ENCODE measurements around the gene ZNF579.

ZNF579 gene

GRCh38 chr19:55567708-55568328, 12.8 kb downstream of the ZNF579 start:
- DNase-seq = no peak

GRCh38 chr19:55566823-55567222, 13.8 kb downstream of the ZNF579 start:
- no peak for DNase-seq

GRCh38 chr19:55563261-55563690, 17.4 kb downstream of the ZNF579 start:
- DNase-seq = no peak

- no peak for DNase-seq
Measured at GRCh38 chr19:55559684-55560083, 21.0 kb downstream of the ZNF579 start.

GRCh38 chr19:55554741-55555152, 25.9 kb downstream of the ZNF579 start:
- DNase-seq = no peak

- DNase-seq = no peak
Measured at GRCh38 chr19:55554302-55554701, 26.3 kb downstream of the ZNF579 start.

GRCh38 chr19:55553217-55554182, 27.1 kb downstream of the ZNF579 start:
- no peak for DNase-seq

- no peak for DNase-seq
Measured at GRCh38 chr19:55552620-55553019, 28.0 kb downstream of the ZNF579 start.

GRCh38 chr19:55552206-55552605, 28.4 kb downstream of the ZNF579 start:
- no peak for DNase-seq

GRCh38 chr19:55550321-55550650, 30.4 kb downstream of the ZNF579 start:
- no peak for DNase-seq

GRCh38 chr19:55549500-55550320, 30.9 kb downstream of the ZNF579 start:
- no peak for DNase-seq

- DNase-seq = no peak
Measured at GRCh38 chr19:55546822-55547614, 33.6 kb downstream of the ZNF579 start.

- no peak for DNase-seq
Measured at GRCh38 chr19:55546011-55546410, 34.6 kb downstream of the ZNF579 start.

- DNase-seq = no peak
Measured at GRCh38 chr19:55545443-55545842, 35.2 kb downstream of the ZNF579 start, which contains the start of gene SBK3. SBK3 (minus strand) TSS chr19:55545543; CDS start chr19:55545543, 0 bp downstream.

- DNase-seq = no peak
Measured at GRCh38 chr19:55544776-55545439, 35.7 kb downstream of the ZNF579 start.

- no peak for DNase-seq
Measured at GRCh38 chr19:55544014-55544413, 36.6 kb downstream of the ZNF579 start.

GRCh38 chr19:55543567-55543966, 37.1 kb downstream of the ZNF579 start:
- no peak for DNase-seq

- no peak for DNase-seq
Measured at GRCh38 chr19:55542292-55542855, 38.3 kb downstream of the ZNF579 start.

- DNase-seq = no peak
Measured at GRCh38 chr19:55541091-55541490, 39.6 kb downstream of the ZNF579 start.

GRCh38 chr19:55540619-55541018, 40.0 kb downstream of the ZNF579 start:
- DNase-seq = no peak
